Liver (tissue), 9 donors: ENCODE results near the gene MYL6. TPM values are rescaled to one million over a fixed set of nuclear protein-coding genes. Genes with fewer than 3 reads are reported as not detected.

Source experiments
- DNase-seq: peaks from one replicate; pipeline ENCODE4 v3.0.0-alpha.2; 2017; ENCODE audit warnings: low spot score
- H3K27ac ChIP-seq, 2 donors: one replicate each; pipeline ENCODE4 v1.7.0; 2013; ENCODE audit warnings: inconsistent platforms in 2 of 2, low read length in 2 of 2, control low read depth in 1 of 2, low read depth in 1 of 2, mild to moderate bottlenecking in 1 of 2
- H3K27me3 ChIP-seq, 4 donors: one replicate each; pipeline versions ENCODE4 v1.6.1 to v1.7.0; 2013; ENCODE audit warnings: low read length in 3 of 4, inconsistent platforms in 1 of 4, mild to moderate bottlenecking in 1 of 4, moderate library complexity in 1 of 4; ENCODE audit not compliant: control insufficient read depth in 4 of 4, insufficient read depth in 4 of 4
- H3K36me3 ChIP-seq, 4 donors: one replicate each; pipeline versions ENCODE4 v1.6.1 to v1.7.0; 2013; ENCODE audit warnings: low read length in 3 of 4, mild to moderate bottlenecking in 3 of 4, low read depth in 1 of 4, moderate library complexity in 1 of 4; ENCODE audit not compliant: control insufficient read depth in 4 of 4, insufficient read depth in 3 of 4
- H3K4me1 ChIP-seq, 4 donors: one replicate each; pipeline versions ENCODE4 v1.6.1 to v1.7.0; 2013; ENCODE audit warnings: low read length in 3 of 4, mild to moderate bottlenecking in 3 of 4, moderate library complexity in 1 of 4; ENCODE audit not compliant: control insufficient read depth in 4 of 4, insufficient read depth in 4 of 4
- H3K4me3 ChIP-seq, 3 donors: one replicate each; pipeline versions ENCODE4 v1.6.1 to v1.7.0; 2013; ENCODE audit warnings: low read length in 3 of 3, control low read depth in 1 of 3, low read depth in 1 of 3, mild to moderate bottlenecking in 1 of 3
- H3K9ac ChIP-seq, 2 donors: one replicate each; pipeline ENCODE4 v1.7.0; 2013; ENCODE audit warnings: low read length in 2 of 2, mild to moderate bottlenecking in 2 of 2, moderate library complexity in 2 of 2, control low read depth in 1 of 2, low read depth in 1 of 2
- H3K9me3 ChIP-seq, 4 donors: one replicate each; pipeline versions ENCODE4 v1.6.1 to v1.7.0; 2013; ENCODE audit warnings: low read length in 3 of 4; ENCODE audit not compliant: control insufficient read depth in 4 of 4
- EGR1 ChIP-seq, 2 donors: IDR thresholded peaks; 2 replicates each; pipeline ENCODE4 v1.6.1; 2016 to 2018; ENCODE audit warnings: antibody characterized with exemption in 2 of 2, low read depth in 2 of 2
- FOXA1 ChIP-seq: IDR thresholded peaks from 2 replicates; pipeline ENCODE4 v1.6.1; 2016; ENCODE audit warnings: antibody characterized with exemption
- FOXA2 ChIP-seq: IDR thresholded peaks from 2 replicates; pipeline ENCODE4 v1.6.1; 2016; ENCODE audit warnings: antibody characterized with exemption
- GABPA ChIP-seq, 2 donors: IDR thresholded peaks in 1 of 2; conservative IDR thresholded peaks in 1 of 2; 2 replicates each; pipeline ENCODE4 v1.6.1; 2016; ENCODE audit warnings: antibody characterized with exemption in 2 of 2, mild to moderate bottlenecking in 1 of 2, moderate library complexity in 1 of 2
- HNF4A ChIP-seq, 2 donors: conservative IDR thresholded peaks; 2 replicates each; pipeline ENCODE4 v1.6.1; 2016; ENCODE audit warnings: antibody characterized with exemption in 2 of 2, mild to moderate bottlenecking in 2 of 2
- HNF4G ChIP-seq: IDR thresholded peaks from 2 replicates; pipeline ENCODE4 v1.6.1; 2016; ENCODE audit warnings: antibody characterized with exemption
- JUND ChIP-seq, 2 donors: IDR thresholded peaks; 2 replicates each; pipeline ENCODE4 v1.6.1; 2016; ENCODE audit warnings: antibody characterized with exemption in 2 of 2
- NR2F2 ChIP-seq: IDR thresholded peaks from 2 replicates; pipeline ENCODE4 v1.6.1; 2016; ENCODE audit warnings: antibody characterized with exemption
- RXRA ChIP-seq, 2 donors: IDR thresholded peaks; 2 replicates each; pipeline ENCODE4 v1.6.1; 2017 to 2018; ENCODE audit warnings: antibody characterized with exemption in 2 of 2, mild to moderate bottlenecking in 1 of 2
- YY1 ChIP-seq: IDR thresholded peaks from 2 replicates; pipeline ENCODE4 v1.6.1; 2016; ENCODE audit warnings: antibody characterized with exemption, mild to moderate bottlenecking
- WGBS: extraction: QIAGEN DNeasy Blood & Tissue Kit; methylation state at CpG from one replicate; pipeline ENCODE4 v1.1.7; 2013; 5-methylcytosine and 5-hydroxymethylcytosine counted together
- polyA plus RNA-seq, 2 donors: library from polyadenylated mRNA; stranded (reverse) in 1 of 2; unstranded in 1 of 2; fragments of 200-250 nt in 1 of 2; fragments of >200 nt in 1 of 2; fragmentation: Nextera tagmentation in 1 of 2; extraction: Ambion mirVana in 1 of 2; gene quantifications; one replicate each; pipeline versions ENCODE4 v1.2.1 to v1.2.3, GENCODE V29; 2013 to 2015
- total RNA-seq, 2 donors: library from RNA; depleted of rRNA; stranded (reverse); fragments of >200 nt; gene quantifications; one replicate each; pipeline ENCODE4 v1.2.3, GENCODE V29; 2014
- TF ChIP-seq, protein P1 (sequence below): IDR thresholded peaks from 2 replicates; pipeline ENCODE4 v1.6.1; 2016; ENCODE audit warnings: antibody characterized with exemption, mild to moderate bottlenecking
- TF ChIP-seq, protein P2 (sequence below): IDR thresholded peaks from 2 replicates; pipeline ENCODE4 v1.6.1; 2016; ENCODE audit warnings: antibody characterized with exemption
- donor health status: healthy.
- donor health status: healthy.
- donor health status: healthy.
- donor health status: healthy.
- donor health status: healthy.

MYL6 gene
- total and polyA plus RNA-seq, 4 donors = 298 to 975 (median 624) TPM

DNA sequence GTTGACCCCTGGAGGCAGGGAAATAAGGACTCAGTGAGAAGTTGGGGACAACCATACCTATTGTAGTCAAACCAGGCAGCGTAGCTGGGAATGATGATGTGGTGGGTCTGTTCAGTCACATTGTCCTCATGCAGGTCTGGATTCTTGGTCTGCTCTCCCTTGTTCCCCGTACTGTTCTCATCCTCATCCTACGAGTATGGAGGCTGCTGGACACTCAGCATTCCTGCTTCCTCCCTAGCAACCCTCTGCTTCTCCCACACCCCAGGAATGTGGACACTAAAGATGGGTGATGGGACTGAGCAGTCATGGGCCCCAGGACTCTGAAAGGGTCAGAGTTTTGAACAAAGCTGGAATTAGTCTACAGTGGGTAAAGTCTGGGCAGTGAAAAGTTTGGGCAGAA, 20.2 kb downstream of the MYL6 start (continued):
- TF ChIP-seq, protein P1, sequence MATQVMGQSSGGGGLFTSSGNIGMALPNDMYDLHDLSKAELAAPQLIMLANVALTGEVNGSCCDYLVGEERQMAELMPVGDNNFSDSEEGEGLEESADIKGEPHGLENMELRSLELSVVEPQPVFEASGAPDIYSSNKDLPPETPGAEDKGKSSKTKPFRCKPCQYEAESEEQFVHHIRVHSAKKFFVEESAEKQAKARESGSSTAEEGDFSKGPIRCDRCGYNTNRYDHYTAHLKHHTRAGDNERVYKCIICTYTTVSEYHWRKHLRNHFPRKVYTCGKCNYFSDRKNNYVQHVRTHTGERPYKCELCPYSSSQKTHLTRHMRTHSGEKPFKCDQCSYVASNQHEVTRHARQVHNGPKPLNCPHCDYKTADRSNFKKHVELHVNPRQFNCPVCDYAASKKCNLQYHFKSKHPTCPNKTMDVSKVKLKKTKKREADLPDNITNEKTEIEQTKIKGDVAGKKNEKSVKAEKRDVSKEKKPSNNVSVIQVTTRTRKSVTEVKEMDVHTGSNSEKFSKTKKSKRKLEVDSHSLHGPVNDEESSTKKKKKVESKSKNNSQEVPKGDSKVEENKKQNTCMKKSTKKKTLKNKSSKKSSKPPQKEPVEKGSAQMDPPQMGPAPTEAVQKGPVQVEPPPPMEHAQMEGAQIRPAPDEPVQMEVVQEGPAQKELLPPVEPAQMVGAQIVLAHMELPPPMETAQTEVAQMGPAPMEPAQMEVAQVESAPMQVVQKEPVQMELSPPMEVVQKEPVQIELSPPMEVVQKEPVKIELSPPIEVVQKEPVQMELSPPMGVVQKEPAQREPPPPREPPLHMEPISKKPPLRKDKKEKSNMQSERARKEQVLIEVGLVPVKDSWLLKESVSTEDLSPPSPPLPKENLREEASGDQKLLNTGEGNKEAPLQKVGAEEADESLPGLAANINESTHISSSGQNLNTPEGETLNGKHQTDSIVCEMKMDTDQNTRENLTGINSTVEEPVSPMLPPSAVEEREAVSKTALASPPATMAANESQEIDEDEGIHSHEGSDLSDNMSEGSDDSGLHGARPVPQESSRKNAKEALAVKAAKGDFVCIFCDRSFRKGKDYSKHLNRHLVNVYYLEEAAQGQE = no peak
- TF ChIP-seq HNF4A (conservative IDR thresholded peaks at IDR 0.05) (no peak), JUND (IDR thresholded peaks at IDR 0.05) (no peak), RXRA (IDR thresholded peaks at IDR 0.05) (no peak)

DNA sequence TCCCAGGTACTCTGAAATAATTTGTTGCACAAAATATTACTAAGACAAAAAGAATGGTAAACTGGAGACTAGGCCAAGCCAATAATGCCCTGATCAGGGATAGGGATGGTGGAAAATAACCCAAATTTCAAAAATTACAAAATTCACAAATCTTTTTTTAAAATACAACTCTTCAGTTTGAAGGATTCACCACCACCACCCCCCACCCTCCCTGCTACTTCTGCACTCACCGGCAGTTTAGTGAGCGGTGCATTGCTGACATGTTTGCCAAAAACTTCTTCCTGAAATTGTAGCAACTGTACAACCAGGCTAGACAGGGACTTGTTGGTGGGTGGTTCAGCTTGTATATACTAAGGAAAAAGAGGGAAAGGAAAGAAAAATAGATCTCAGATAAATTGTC, 28.8 kb downstream of the MYL6 start:
- Histone ChIP-seq H3K4me1 (peaks cover 0 to 24% (median 18%) of the 10 kb centered on the region in 4 donors), H3K36me3 (peaks cover 8 to 29% (median 25%) of the 10 kb centered on the region in 4 donors), H3K4me3 (no peak overlapping the region), H3K27ac (no peak overlapping the region), H3K9ac (no peak overlapping the region), H3K27me3 (no peaks in the 10 kb centered on the region), H3K9me3 (no peaks in the 10 kb centered on the region)
- no peak for DNase-seq
- 62% methylated on average over 2 of the region's 2 CpGs for WGBS
- TF ChIP-seq GABPA (IDR thresholded peaks at IDR 0.05 in 1 of 2, conservative IDR thresholded peaks at IDR 0.05 in 1 of 2) (no peak), EGR1 (IDR thresholded peaks at IDR 0.05; ENCODE audit: low read depth in 2 of 2) (no peak), FOXA1 (no peak), NR2F2 (no peak)
- TF ChIP-seq, protein P2, sequence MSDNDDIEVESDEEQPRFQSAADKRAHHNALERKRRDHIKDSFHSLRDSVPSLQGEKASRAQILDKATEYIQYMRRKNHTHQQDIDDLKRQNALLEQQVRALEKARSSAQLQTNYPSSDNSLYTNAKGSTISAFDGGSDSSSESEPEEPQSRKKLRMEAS = no peak
- TF ChIP-seq, protein P1 = no peak

DNA sequence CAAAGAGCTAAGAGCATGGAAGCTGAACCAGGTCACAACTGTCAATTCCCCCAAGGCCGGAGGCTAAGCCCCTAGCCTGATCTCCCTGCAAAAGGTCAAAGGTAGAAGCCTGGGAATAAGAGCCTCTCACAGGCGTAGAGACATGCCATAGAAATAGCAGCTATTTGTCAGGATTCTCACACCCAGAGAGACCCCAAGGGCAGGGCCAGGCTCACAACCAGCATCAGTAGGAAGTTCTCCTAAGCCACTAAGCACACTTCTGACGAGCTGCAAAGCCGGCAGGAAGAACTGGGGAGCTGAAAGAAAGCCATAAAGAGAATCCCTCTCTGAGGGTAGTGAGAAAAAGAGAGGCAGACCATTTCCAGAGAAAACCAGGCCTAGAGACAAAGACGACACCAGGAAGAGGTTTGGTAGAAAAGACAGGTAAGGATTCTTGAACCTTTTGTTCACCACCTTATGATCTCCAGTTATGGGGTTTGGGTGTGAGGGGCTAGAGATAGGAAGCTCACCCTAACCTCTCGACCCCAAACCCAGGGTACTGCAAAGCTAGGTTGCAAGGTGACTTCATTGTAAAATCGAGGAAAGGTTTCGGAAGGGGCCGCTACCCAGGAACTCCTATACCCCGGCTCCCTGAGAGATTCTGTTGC, 30.1 kb downstream of the MYL6 start:
- H3K9me3 ChIP-seq = no peaks in the 10 kb centered on the region
- no peaks in the 10 kb centered on the region for H3K27me3 ChIP-seq
- peak overlapping the region; percentile 63 to 95 (median 68) for H3K4me3 ChIP-seq
- H3K36me3 ChIP-seq = peaks cover 5 to 22% (median 22%) of the 10 kb centered on the region in 4 donors
- peak overlapping the region; percentile 33 to 39 for H3K9ac ChIP-seq
- peak overlapping the region in 1 of 2 donors; percentile 67 for H3K27ac ChIP-seq
- TF ChIP-seq YY1 (no peak), FOXA2 (no peak), HNF4G (no peak), JUND (IDR thresholded peaks at IDR 0.05) (no peak)
- TF ChIP-seq, protein P1 = no peak
- no peak for DNase-seq
- H3K4me1 ChIP-seq = peaks cover 0 to 24% (median 18%) of the 10 kb centered on the region in 4 donors
- 37% methylated on average over 10 of the region's 10 CpGs for WGBS
